K562 (cell line): ENCODE measurements around the gene CENPX.

Experiments used
- CBX5 ChIP-seq: IDR thresholded peaks from 2 replicates; pipeline ENCODE4 v1.6.1; 2014; ENCODE audit warnings: low read depth, borderline replicate concordance
- EP300 ChIP-seq: IDR thresholded peaks from 2 replicates; pipeline ENCODE4 v1.6.1; 2012; ENCODE audit warnings: low read length, improper control_type of control experiment
- FOXK1 ChIP-seq: sonication (generic); formaldehyde crosslinking; IDR thresholded peaks from 2 replicates; pipeline ENCODE4 v1.8.0; 2022; ENCODE audit warnings: missing genetic modification reagents, mild to moderate bottlenecking, borderline replicate concordance
- HMGN3 ChIP-seq: IDR thresholded peaks from 2 replicates; pipeline ENCODE4 v1.6.1; 2011; ENCODE audit warnings: borderline replicate concordance, low read depth, mild to moderate bottlenecking, mixed read lengths, low read length; ENCODE audit not compliant: insufficient read length; ENCODE audit errors: extremely low read depth
- MXI1 ChIP-seq: IDR thresholded peaks from 2 replicates; pipeline ENCODE4 v1.6.1; 2011; ENCODE audit warnings: low read depth, mild to moderate bottlenecking, improper control_type of control experiment, low read length
- MYNN ChIP-seq, 2 experiments: sonication (generic); formaldehyde crosslinking in 1 of 2; IDR thresholded peaks; 2 replicates each; pipeline versions ENCODE4 v1.5.0 to v1.6.1; 2016 to 2020; ENCODE audit warnings: antibody characterized with exemption in 1 of 2, missing genetic modification reagents in 1 of 2
- NEUROD1 ChIP-seq: fragments of 150-350 bp; IDR thresholded peaks from 2 replicates; pipeline ENCODE4 v1.6.1; 2014; ENCODE audit warnings: borderline replicate concordance, low read length, low read depth; ENCODE audit not compliant: partially characterized antibody
- NFYB ChIP-seq: IDR thresholded peaks from 2 replicates; pipeline ENCODE4 v1.6.1; 2011; ENCODE audit warnings: mild to moderate bottlenecking, moderate library complexity; ENCODE audit not compliant: insufficient read length; ENCODE audit errors: extremely low read depth
- TAF1 ChIP-seq: IDR thresholded peaks from 2 replicates; pipeline ENCODE4 v1.6.1; 2011; ENCODE audit warnings: mild to moderate bottlenecking, low read length, moderate library complexity; ENCODE audit not compliant: insufficient read depth, control insufficient read depth, severe bottlenecking; ENCODE audit errors: extremely low read depth
- TF ChIP-seq, protein P1 (sequence below), 3 experiments: IDR thresholded peaks in 2 of 3; conservative IDR thresholded peaks in 1 of 3; 2 replicates each; pipeline ENCODE4 v1.5.1; 2011 to 2012; ENCODE audit warnings: low read length in 3 of 3, mild to moderate bottlenecking in 3 of 3, control low read depth in 2 of 3, improper control_type of control experiment in 1 of 3, inconsistent platforms in 1 of 3, low read depth in 1 of 3, mixed read lengths in 1 of 3, moderate library complexity in 1 of 3; ENCODE audit not compliant: insufficient read depth in 2 of 3

DNA sequence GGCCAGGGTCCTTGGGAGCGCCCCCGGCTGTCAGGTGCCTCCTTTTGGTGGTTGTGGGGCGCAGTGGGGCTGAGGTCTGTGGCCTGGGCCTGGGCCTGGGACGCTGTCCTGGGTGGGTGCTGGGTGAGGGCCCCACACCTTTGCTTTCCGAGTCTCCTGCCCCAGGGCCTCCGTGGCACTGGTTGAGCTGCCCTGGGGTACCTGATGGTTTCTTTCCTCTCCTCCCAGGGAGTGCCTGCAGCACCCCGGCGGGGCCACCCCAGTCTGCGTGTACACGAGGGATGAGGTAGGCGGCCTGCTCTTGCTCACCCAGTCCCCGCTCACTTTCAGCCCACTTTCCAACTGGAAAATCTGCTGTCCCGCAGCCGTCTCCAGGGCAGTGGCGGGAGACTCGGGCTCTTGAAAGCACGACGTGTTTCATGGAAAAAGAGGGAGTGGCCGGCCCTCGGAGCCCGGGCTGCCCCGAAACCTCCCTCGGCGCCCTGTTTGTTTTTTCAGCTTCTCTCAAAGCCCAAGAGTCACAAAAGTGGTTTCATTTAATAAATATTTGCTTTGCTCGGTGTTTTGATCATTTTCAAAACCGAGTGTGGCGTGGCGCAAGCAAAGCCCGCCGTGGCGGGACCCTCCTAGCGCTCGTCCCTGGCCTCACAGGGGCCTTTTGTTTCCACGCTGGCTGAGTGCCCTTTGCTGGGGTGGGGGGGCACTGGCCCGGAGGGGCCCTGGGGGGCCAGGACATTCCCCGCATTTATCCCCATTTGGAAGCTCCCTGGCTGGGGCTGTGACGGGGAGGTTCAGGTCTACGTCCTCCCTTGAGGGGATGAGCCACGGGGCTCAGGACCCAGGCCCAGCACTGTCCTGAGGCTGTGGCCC, 27.9 kb downstream of the CENPX start:
- TF ChIP-seq, protein P1, sequence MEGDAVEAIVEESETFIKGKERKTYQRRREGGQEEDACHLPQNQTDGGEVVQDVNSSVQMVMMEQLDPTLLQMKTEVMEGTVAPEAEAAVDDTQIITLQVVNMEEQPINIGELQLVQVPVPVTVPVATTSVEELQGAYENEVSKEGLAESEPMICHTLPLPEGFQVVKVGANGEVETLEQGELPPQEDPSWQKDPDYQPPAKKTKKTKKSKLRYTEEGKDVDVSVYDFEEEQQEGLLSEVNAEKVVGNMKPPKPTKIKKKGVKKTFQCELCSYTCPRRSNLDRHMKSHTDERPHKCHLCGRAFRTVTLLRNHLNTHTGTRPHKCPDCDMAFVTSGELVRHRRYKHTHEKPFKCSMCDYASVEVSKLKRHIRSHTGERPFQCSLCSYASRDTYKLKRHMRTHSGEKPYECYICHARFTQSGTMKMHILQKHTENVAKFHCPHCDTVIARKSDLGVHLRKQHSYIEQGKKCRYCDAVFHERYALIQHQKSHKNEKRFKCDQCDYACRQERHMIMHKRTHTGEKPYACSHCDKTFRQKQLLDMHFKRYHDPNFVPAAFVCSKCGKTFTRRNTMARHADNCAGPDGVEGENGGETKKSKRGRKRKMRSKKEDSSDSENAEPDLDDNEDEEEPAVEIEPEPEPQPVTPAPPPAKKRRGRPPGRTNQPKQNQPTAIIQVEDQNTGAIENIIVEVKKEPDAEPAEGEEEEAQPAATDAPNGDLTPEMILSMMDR (IDR thresholded peaks at IDR 0.05 in 2 of 3, conservative IDR thresholded peaks at IDR 0.05 in 1 of 3; ENCODE audit: insufficient read depth in 2 of 3, low read depth in 1 of 3, low read length in 3 of 3) = no peak
- no peak for TF ChIP-seq HMGN3
- no peak for TF ChIP-seq CBX5
- no peak for TF ChIP-seq NEUROD1
- TF ChIP-seq NFYB = no peak
- TF ChIP-seq MYNN (IDR thresholded peaks at IDR 0.05) = no peak
- no peak for TF ChIP-seq MYNN (CRISPR knock-in tag; IDR thresholded peaks at IDR 0.05)
- TF ChIP-seq FOXK1 (CRISPR knock-in tag) = no peak
- TF ChIP-seq EP300 = no peak
- no peak for TF ChIP-seq TAF1
- TF ChIP-seq MXI1 = no peak
